K562 (cell line): ENCODE results near the gene HNRNPK. TPM values are rescaled to one million over a fixed set of nuclear protein-coding genes. Genes with fewer than 3 reads are reported as not detected.

ENCODE experiments used
- ASH1L ChIP-seq: fragments of 450-650 bp; IDR thresholded peaks from 2 replicates; pipeline ENCODE4 v1.6.1; 2018; ENCODE audit warnings: borderline replicate concordance, mild to moderate bottlenecking, low read depth; ENCODE audit not compliant: partially characterized antibody
- CBX5 ChIP-seq: IDR thresholded peaks from 2 replicates; pipeline ENCODE4 v1.6.1; 2014; ENCODE audit warnings: low read depth, borderline replicate concordance
- FOXK2 ChIP-seq, 2 experiments: fragments of 450-650 bp; IDR thresholded peaks in 1 of 2; conservative IDR thresholded peaks in 1 of 2; 2 replicates each; pipeline ENCODE4 v1.6.1; 2016; ENCODE audit warnings: low read depth in 2 of 2, mild to moderate bottlenecking in 1 of 2
- GATAD2B ChIP-seq: fragments of 450-650 bp; IDR thresholded peaks from 2 replicates; pipeline ENCODE4 v1.6.1; 2017; ENCODE audit warnings: mild to moderate bottlenecking, borderline replicate concordance
- HDAC2 ChIP-seq: fragments of 450-650 bp; IDR thresholded peaks from 2 replicates; pipeline ENCODE4 v1.6.1; 2016; ENCODE audit warnings: mild to moderate bottlenecking
- NCOR1 ChIP-seq: fragments of 450-650 bp; IDR thresholded peaks from 2 replicates; pipeline ENCODE4 v1.6.1; 2016; ENCODE audit warnings: mild to moderate bottlenecking, moderate library complexity
- NFE2L1 ChIP-seq: fragments of 450-650 bp; IDR thresholded peaks from 2 replicates; pipeline ENCODE4 v1.6.1; 2016; ENCODE audit warnings: missing genetic modification characterization, low read depth, mild to moderate bottlenecking, missing compliant biosample characterization, moderate library complexity, borderline replicate concordance
- NR2C2 ChIP-seq, 2 experiments: fragments of 200-800 bp in 1 of 2; sonication (Bioruptor generic) in 1 of 2; sonication (generic) in 1 of 2; formaldehyde crosslinking in 1 of 2; IDR thresholded peaks; 2 replicates each; pipeline versions ENCODE4 v1.6.1 to v1.8.0; 2016 to 2022; ENCODE audit warnings: mild to moderate bottlenecking in 1 of 2, missing compliant biosample characterization in 1 of 2, missing genetic modification characterization in 1 of 2, missing genetic modification reagents in 1 of 2
- PTTG1 ChIP-seq: fragments of 450-650 bp; IDR thresholded peaks from 2 replicates; pipeline ENCODE4 v1.6.1; 2016; ENCODE audit warnings: low read depth, mild to moderate bottlenecking, missing genetic modification characterization, missing compliant biosample characterization
- SFPQ ChIP-seq: fragments of 200-400 bp; formaldehyde crosslinking; IDR thresholded peaks from 2 replicates; pipeline ENCODE4 v1.6.1; 2017; ENCODE audit warnings: mild to moderate bottlenecking, low read depth, low read length, moderate library complexity
- TAF1 ChIP-seq: IDR thresholded peaks from 2 replicates; pipeline ENCODE4 v1.6.1; 2011; ENCODE audit warnings: mild to moderate bottlenecking, low read length, moderate library complexity; ENCODE audit not compliant: insufficient read depth, control insufficient read depth, severe bottlenecking; ENCODE audit errors: extremely low read depth
- TAL1 ChIP-seq: fragments of 450-650 bp; IDR thresholded peaks from 2 replicates; pipeline ENCODE4 v1.6.1; 2016; ENCODE audit warnings: mild to moderate bottlenecking
- TARDBP ChIP-seq: fragments of 450-650 bp; IDR thresholded peaks from 2 replicates; pipeline ENCODE4 v1.6.1; 2016
- TRIM28 ChIP-seq: fragments of 450-650 bp; IDR thresholded peaks from 2 replicates; pipeline ENCODE4 v1.6.1; 2017
- ZBTB5 ChIP-seq: fragments of 450-650 bp; IDR thresholded peaks from 2 replicates; pipeline ENCODE4 v1.6.1; 2017; ENCODE audit warnings: antibody characterized with exemption
- ZNF274 ChIP-seq: IDR thresholded peaks from 2 replicates; pipeline ENCODE4 v1.6.1; 2011; ENCODE audit warnings: low read depth, mild to moderate bottlenecking, low read length, moderate library complexity, borderline replicate concordance
- ZNF311 ChIP-seq: fragments of 250-450 bp; sonication (Bioruptor Pico); IDR thresholded peaks from 2 replicates; pipeline ENCODE4 v1.4.0; 2020; ENCODE audit warnings: mild to moderate bottlenecking, moderate library complexity
- ZNF445 ChIP-seq: fragments of 250-450 bp; sonication (Bioruptor Pico); IDR thresholded peaks from 2 replicates; pipeline ENCODE4 v1.4.0; 2020; ENCODE audit warnings: low read depth, mild to moderate bottlenecking, moderate library complexity
- ZZZ3 ChIP-seq: fragments of 450-650 bp; IDR thresholded peaks from 2 replicates; pipeline ENCODE4 v1.6.1; 2016; ENCODE audit warnings: antibody characterized with exemption, mild to moderate bottlenecking, moderate library complexity
- polyA plus RNA-seq, 8 experiments: library from polyadenylated mRNA; depleted of rRNA in 4 of 8; stranded (reverse) in 5 of 8; unstranded in 3 of 8; fragments of >200 nt; fragmentation: Nextera tagmentation in 2 of 8; fragmentation: Illumina TruSeq in 1 of 8; extraction: Ambion mirVana in 2 of 8; extraction: Trizol in 1 of 8; gene quantifications; 2 replicates each; pipeline versions ENCODE4 v1.2.1 to v1.2.3, GENCODE V29; 2011 to 2014; ENCODE audit warnings: inconsistent platforms in 1 of 8, missing spikeins in 1 of 8
- total RNA-seq, 7 experiments: library from RNA; depleted of rRNA in 6 of 7; stranded (reverse); fragments of >200 nt in 6 of 7; fragmentation: Illumina TruSeq in 2 of 7; extraction: Trizol in 2 of 7; gene quantifications; 2 replicates each; pipeline versions ENCODE4 v1.2.1 to v1.2.3, GENCODE V29; 2011 to 2021; ENCODE audit warnings: low replicate concordance in 1 of 7
- TF ChIP-seq, protein P1 (sequence below): fragments of 450-650 bp; IDR thresholded peaks from 2 replicates; pipeline ENCODE4 v1.7.0; 2016; ENCODE audit warnings: borderline replicate concordance
- TF ChIP-seq, protein P2 (sequence below): fragments of 450-650 bp; formaldehyde crosslinking; IDR thresholded peaks from 2 replicates; pipeline ENCODE4 v1.4.0; 2020; ENCODE audit warnings: mild to moderate bottlenecking, mixed read lengths

HNRNPK gene
- total and polyA plus RNA-seq, 9 of the 15 experiments (the other 6 are each of a cell fraction or from before 2014, with no cell fraction given): 224 to 883 (median 618) TPM

DNA sequence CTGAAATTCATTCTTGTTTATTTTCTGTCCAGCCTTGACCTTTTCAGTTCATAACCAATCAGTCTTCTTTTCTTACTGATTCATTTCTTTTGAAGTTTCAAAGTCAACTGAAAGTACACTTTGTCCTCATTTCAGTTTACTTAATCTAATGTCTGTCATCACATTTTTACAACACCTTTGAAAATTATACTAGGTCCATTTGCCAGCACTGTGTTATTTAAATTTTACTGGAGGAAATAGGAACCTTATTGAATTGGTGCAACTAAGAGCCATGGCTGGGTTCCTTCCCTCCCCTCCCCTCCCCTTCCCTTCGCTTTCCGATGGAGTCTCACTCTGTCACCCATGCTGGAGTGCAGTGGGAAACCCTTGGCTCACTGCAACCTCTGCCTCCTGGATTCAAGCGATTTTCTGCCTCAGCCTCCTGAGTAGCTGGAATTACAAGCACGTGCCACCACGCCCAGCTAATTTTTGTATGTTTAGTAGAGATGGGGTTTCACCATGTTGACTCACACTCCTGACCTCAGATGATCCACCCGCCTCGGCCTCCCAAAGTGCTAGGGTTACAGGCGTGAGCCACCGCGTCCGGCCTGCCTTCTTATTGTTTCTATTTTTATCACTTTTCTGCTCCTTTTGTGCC, 6.9 kb upstream of the HNRNPK start (continued):
- TF ChIP-seq PTTG1: no peak
- no peak for TF ChIP-seq TARDBP
- no peak for TF ChIP-seq ASH1L
- peak; percentile 63 for TF ChIP-seq NCOR1
- TF ChIP-seq, protein P1, sequence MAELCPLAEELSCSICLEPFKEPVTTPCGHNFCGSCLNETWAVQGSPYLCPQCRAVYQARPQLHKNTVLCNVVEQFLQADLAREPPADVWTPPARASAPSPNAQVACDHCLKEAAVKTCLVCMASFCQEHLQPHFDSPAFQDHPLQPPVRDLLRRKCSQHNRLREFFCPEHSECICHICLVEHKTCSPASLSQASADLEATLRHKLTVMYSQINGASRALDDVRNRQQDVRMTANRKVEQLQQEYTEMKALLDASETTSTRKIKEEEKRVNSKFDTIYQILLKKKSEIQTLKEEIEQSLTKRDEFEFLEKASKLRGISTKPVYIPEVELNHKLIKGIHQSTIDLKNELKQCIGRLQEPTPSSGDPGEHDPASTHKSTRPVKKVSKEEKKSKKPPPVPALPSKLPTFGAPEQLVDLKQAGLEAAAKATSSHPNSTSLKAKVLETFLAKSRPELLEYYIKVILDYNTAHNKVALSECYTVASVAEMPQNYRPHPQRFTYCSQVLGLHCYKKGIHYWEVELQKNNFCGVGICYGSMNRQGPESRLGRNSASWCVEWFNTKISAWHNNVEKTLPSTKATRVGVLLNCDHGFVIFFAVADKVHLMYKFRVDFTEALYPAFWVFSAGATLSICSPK: no peak
- TF ChIP-seq SFPQ: no peak
- TF ChIP-seq TAF1: no peak
- no peak for TF ChIP-seq ZNF445
- TF ChIP-seq NR2C2 (CRISPR knock-in tag; IDR thresholded peaks at IDR 0.05): no peak
- TF ChIP-seq NR2C2 (tag; IDR thresholded peaks at IDR 0.05): peak; percentile 25; the same call in 1 of the 2 replicates
- TF ChIP-seq ZBTB5: no peak
- TF ChIP-seq FOXK2 (conservative IDR thresholded peaks at IDR 0.05 in 1 of 2, IDR thresholded peaks at IDR 0.05 in 1 of 2; ENCODE audit: low read depth in 2 of 2): peak; percentile 67 to 73; a peak in 3 of 4 replicates
- TF ChIP-seq ZZZ3: no peak
- TF ChIP-seq NFE2L1 (tag): no peak
- peak; percentile 30; the same call in 1 of the 2 replicates for TF ChIP-seq TAL1
- TF ChIP-seq, protein P2, sequence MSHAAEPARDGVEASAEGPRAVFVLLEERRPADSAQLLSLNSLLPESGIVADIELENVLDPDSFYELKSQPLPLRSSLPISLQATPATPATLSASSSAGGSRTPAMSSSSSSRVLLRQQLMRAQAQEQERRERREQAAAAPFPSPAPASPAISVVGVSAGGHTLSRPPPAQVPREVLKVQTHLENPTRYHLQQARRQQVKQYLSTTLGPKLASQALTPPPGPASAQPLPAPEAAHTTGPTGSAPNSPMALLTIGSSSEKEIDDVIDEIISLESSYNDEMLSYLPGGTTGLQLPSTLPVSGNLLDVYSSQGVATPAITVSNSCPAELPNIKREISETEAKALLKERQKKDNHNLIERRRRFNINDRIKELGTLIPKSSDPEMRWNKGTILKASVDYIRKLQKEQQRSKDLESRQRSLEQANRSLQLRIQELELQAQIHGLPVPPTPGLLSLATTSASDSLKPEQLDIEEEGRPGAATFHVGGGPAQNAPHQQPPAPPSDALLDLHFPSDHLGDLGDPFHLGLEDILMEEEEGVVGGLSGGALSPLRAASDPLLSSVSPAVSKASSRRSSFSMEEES (CRISPR knock-in tag): no peak
- no peak for TF ChIP-seq GATAD2B
- 0 out of 2 replicates have a peak, but pooled peaks have one; percentile 34 for TF ChIP-seq HDAC2
- TF ChIP-seq CBX5: no peak
- no peak for TF ChIP-seq ZNF274
- TF ChIP-seq TRIM28: peak; percentile 78
- TF ChIP-seq ZNF311 (CRISPR knock-in tag): no peak
